H1 (cell line): ENCODE measurements around the gene REELD1. TPM values are rescaled to one million over a fixed set of nuclear protein-coding genes. Genes with fewer than 3 reads are reported as not detected.

Source experiments
- CTCF ChIA-PET: fragments of 300-600 bp; sonication (Branson Sonifier 250); formaldehyde crosslinking; loops from one replicate; lab custom pipeline; 2021; ENCODE audit not compliant: partially characterized antibody; lab: Charles Lee
- POLR2A ChIA-PET: fragments of 300-600 bp; sonication (Branson Sonifier 250); formaldehyde crosslinking; loops from one replicate; lab custom pipeline; 2021; ENCODE audit warnings: inconsistent platforms; ENCODE audit not compliant: partially characterized antibody; lab: Charles Lee
- DNase-seq, 2 experiments: peaks; one replicate each; pipeline versions ENCODE4 v3.0.0 to v3.0.0-alpha.2; 2010 to 2022; ENCODE audit warnings: low spot score in 2 of 2, low read depth in 1 of 2, mixed read lengths in 1 of 2
- FAIRE-seq: peaks from 2 replicates; lab custom pipeline; 2011; peaks lifted over from hg19 to GRCh38; lab: Jason Lieb, UNC
- H2AFZ ChIP-seq: 2 replicates; pipeline ENCODE4 v1.8.1; 2012; ENCODE audit warnings: low read length, inconsistent platforms
- H2AK5ac ChIP-seq: 2 replicates; pipeline ENCODE4 v1.6.1; 2013; ENCODE audit warnings: low read depth, low read length
- H2BK120ac ChIP-seq: replicated peaks from 2 replicates; pipeline ENCODE3; 2013; ENCODE audit warnings: low read depth, low read length, inconsistent platforms
- H2BK12ac ChIP-seq: 2 replicates; pipeline ENCODE4 v1.6.1; 2013; ENCODE audit warnings: low read depth, low read length
- H2BK15ac ChIP-seq: 2 replicates; pipeline ENCODE4 v1.6.1; 2013; ENCODE audit warnings: low read length
- H2BK20ac ChIP-seq: 2 replicates; pipeline ENCODE4 v1.6.1; 2013; ENCODE audit warnings: low read length
- H2BK5ac ChIP-seq: 2 replicates; pipeline ENCODE4 v1.6.1; 2013; ENCODE audit warnings: low read depth, low read length
- H3K14ac ChIP-seq: 2 replicates; pipeline ENCODE4 v1.6.1; 2013; ENCODE audit warnings: inconsistent platforms; ENCODE audit not compliant: insufficient read length
- H3K18ac ChIP-seq: 2 replicates; pipeline ENCODE4 v1.6.1; 2013; ENCODE audit warnings: low read length; ENCODE audit errors: extremely low read depth
- H3K23ac ChIP-seq: 2 replicates; pipeline ENCODE4 v1.6.1; 2013; ENCODE audit warnings: inconsistent platforms; ENCODE audit not compliant: insufficient read length
- H3K23me2 ChIP-seq: 2 replicates; pipeline ENCODE4 v1.6.1; 2013; ENCODE audit warnings: low read depth, low read length
- H3K27ac ChIP-seq: 2 replicates; pipeline ENCODE4 v1.6.1; 2011; ENCODE audit warnings: low read depth, low read length, inconsistent platforms
- H3K27me3 ChIP-seq, 4 experiments: replicated peaks in 1 of 4; 1 replicate in 1 of 4; 2 replicates in 3 of 4; pipeline versions ENCODE4 v1.6.1 to v1.8.1; 2011 to 2013; ENCODE audit warnings: low read length in 3 of 4, mild to moderate bottlenecking in 3 of 4, inconsistent platforms in 2 of 4, mixed read lengths in 2 of 4, moderate library complexity in 1 of 4; ENCODE audit not compliant: control insufficient read depth in 3 of 4, insufficient read depth in 3 of 4; ENCODE audit errors: extremely low read depth in 1 of 4
- H3K36me3 ChIP-seq, 4 experiments: 2 replicates each; pipeline versions ENCODE4 v1.6.1 to v1.8.1; 2011 to 2013; ENCODE audit warnings: mild to moderate bottlenecking in 4 of 4, low read length in 3 of 4, moderate library complexity in 2 of 4, control low read depth in 1 of 4, inconsistent platforms in 1 of 4; ENCODE audit not compliant: insufficient read depth in 4 of 4, control insufficient read depth in 2 of 4
- H3K4ac ChIP-seq: replicated peaks from 2 replicates; pipeline ENCODE3; 2013; ENCODE audit warnings: low read length, low read depth, mixed read lengths, inconsistent platforms; ENCODE audit not compliant: insufficient read length
- H3K4me1 ChIP-seq, 4 experiments: replicated peaks in 1 of 4; 1 replicate in 1 of 4; 2 replicates in 3 of 4; pipeline versions ENCODE4 v1.6.1 to v1.8.1; 2011 to 2013; ENCODE audit warnings: low read length in 3 of 4, inconsistent platforms in 2 of 4, mixed read lengths in 1 of 4; ENCODE audit not compliant: insufficient read depth in 4 of 4, control insufficient read depth in 3 of 4
- H3K4me2 ChIP-seq, 2 experiments: 2 replicates each; pipeline versions ENCODE4 v1.6.1 to v1.8.1; 2011 to 2013; ENCODE audit warnings: low read depth in 2 of 2, low read length in 2 of 2, control low read depth in 1 of 2, inconsistent platforms in 1 of 2, mild to moderate bottlenecking in 1 of 2; ENCODE audit not compliant: insufficient read depth in 1 of 2
- H3K4me3 ChIP-seq, 4 experiments: fragments of 200-600, 300-600 bp in 1 of 4; sonication (generic), shearing (Covaris generic), sonication (Bioruptor Twin) in 1 of 4; 2 replicates each; pipeline versions ENCODE4 v1.5.1 to v1.8.1; 2011 to 2016; ENCODE audit warnings: low read length in 4 of 4, low read depth in 3 of 4, control low read depth in 2 of 4, inconsistent platforms in 2 of 4, mild to moderate bottlenecking in 2 of 4, mixed read lengths in 1 of 4, moderate library complexity in 1 of 4; ENCODE audit not compliant: insufficient read depth in 2 of 4; ENCODE audit errors: extremely low read depth in 1 of 4
- H3K56ac ChIP-seq: replicated peaks from 2 replicates; pipeline ENCODE3; 2013; ENCODE audit warnings: low read depth, mild to moderate bottlenecking, mixed read lengths, low read length, inconsistent platforms; ENCODE audit not compliant: insufficient read length
- H3K79me1 ChIP-seq: 2 replicates; pipeline ENCODE4 v1.6.1; 2013; ENCODE audit warnings: low read depth, low read length, control low read depth
- H3K79me2 ChIP-seq, 2 experiments: 2 replicates each; pipeline versions ENCODE4 v1.6.1 to v1.8.1; 2012 to 2013; ENCODE audit warnings: low read length in 2 of 2, mild to moderate bottlenecking in 2 of 2, inconsistent platforms in 1 of 2; ENCODE audit not compliant: insufficient read depth in 2 of 2, control insufficient read depth in 1 of 2
- H3K9ac ChIP-seq, 4 experiments: replicated peaks in 1 of 4; 1 replicate in 1 of 4; 2 replicates in 3 of 4; pipeline versions ENCODE4 v1.6.1 to v1.8.1; 2011 to 2013; ENCODE audit warnings: low read depth in 3 of 4, low read length in 3 of 4, control low read depth in 2 of 4, mild to moderate bottlenecking in 2 of 4, moderate library complexity in 2 of 4, inconsistent platforms in 1 of 4; ENCODE audit errors: extremely low read depth in 1 of 4
- H3K9me3 ChIP-seq, 2 experiments: 2 replicates each; pipeline versions ENCODE4 v1.6.1 to v1.8.1; 2012 to 2013; ENCODE audit warnings: mild to moderate bottlenecking in 2 of 2, moderate library complexity in 2 of 2, control low read depth in 1 of 2, inconsistent platforms in 1 of 2, low read depth in 1 of 2, low read length in 1 of 2, mixed read lengths in 1 of 2; ENCODE audit not compliant: insufficient read depth in 2 of 2
- H4K20me1 ChIP-seq, 2 experiments: replicated peaks in 1 of 2; 2 replicates each; pipeline versions ENCODE3 to v1.8.1; 2011 to 2013; ENCODE audit warnings: inconsistent platforms in 2 of 2, low read length in 2 of 2, mild to moderate bottlenecking in 1 of 2; ENCODE audit not compliant: insufficient read depth in 2 of 2, control insufficient read depth in 1 of 2
- H4K5ac ChIP-seq: 2 replicates; pipeline ENCODE4 v1.6.1; 2013; ENCODE audit warnings: low read length, low read depth, mixed read lengths, inconsistent platforms; ENCODE audit not compliant: insufficient read length
- H4K8ac ChIP-seq: 2 replicates; pipeline ENCODE4 v1.8.0; 2013; ENCODE audit warnings: mild to moderate bottlenecking, moderate library complexity, low read length, inconsistent platforms; ENCODE audit not compliant: insufficient read depth; ENCODE audit errors: extremely low read depth
- H4K91ac ChIP-seq: replicated peaks from 2 replicates; pipeline ENCODE3; 2013; ENCODE audit warnings: low read length, mixed read lengths, inconsistent platforms; ENCODE audit not compliant: insufficient read length
- ASH2L ChIP-seq: fragments of 200-600, 300-600 bp; sonication (generic); IDR thresholded peaks from one replicate; pipeline ENCODE4 v1.7.1; 2017; ENCODE audit warnings: low read length
- CEBPB ChIP-seq: IDR thresholded peaks from 2 replicates; pipeline ENCODE4 v1.6.1; 2012; ENCODE audit warnings: low read depth, low read length
- EP300 ChIP-seq, 2 experiments: IDR thresholded peaks; 1 replicate in 1 of 2; 2 replicates in 1 of 2; pipeline ENCODE4 v1.6.1; 2011 to 2012; ENCODE audit warnings: low read depth in 2 of 2, low read length in 2 of 2, mild to moderate bottlenecking in 2 of 2, borderline replicate concordance in 1 of 2, inconsistent platforms in 1 of 2, moderate library complexity in 1 of 2
- EZH2 ChIP-seq: fragments of 200-600 bp; sonication (generic); IDR thresholded peaks from 2 replicates; pipeline ENCODE4 v1.7.1; 2012; ENCODE audit warnings: low read depth, mild to moderate bottlenecking, moderate library complexity, low read length, inconsistent platforms; ENCODE audit not compliant: severe bottlenecking
- KDM4A ChIP-seq: IDR thresholded peaks from one replicate; pipeline ENCODE4 v1.7.1; 2012; ENCODE audit warnings: low read depth, mild to moderate bottlenecking, moderate library complexity, low read length, inconsistent platforms; ENCODE audit not compliant: severe bottlenecking
- SRF ChIP-seq: IDR thresholded peaks from 2 replicates; pipeline ENCODE4 v1.6.1; 2011; ENCODE audit warnings: mild to moderate bottlenecking, low read depth, low read length, moderate library complexity
- TEAD4 ChIP-seq: IDR thresholded peaks from 2 replicates; pipeline ENCODE4 v1.6.1; 2012; ENCODE audit warnings: low read depth, low read length, inconsistent platforms, mixed read lengths
- WGBS, 2 experiments: shearing (Covaris generic) in 1 of 2; methylation state at CpG; one replicate each; pipeline versions ENCODE4 v1.1.6 to v1.1.7; 2013 to 2015; ENCODE audit warnings: low lambda C conversion rate in 2 of 2, mixed read lengths in 2 of 2, inconsistent platforms in 1 of 2, low coverage in 1 of 2, missing lambda C conversion rate in 1 of 2; ENCODE audit not compliant: insufficient replicate concordance in 2 of 2, insufficient coverage in 1 of 2, insufficient read length in 1 of 2; ENCODE audit errors: extremely low coverage in 1 of 2, missing lambda C conversion rate in 1 of 2; 5-methylcytosine and 5-hydroxymethylcytosine counted together
- polyA plus RNA-seq, 7 experiments: library from polyadenylated mRNA; depleted of rRNA in 3 of 7; stranded (reverse) in 5 of 7; unstranded in 2 of 7; fragments of >200 nt in 5 of 7; fragments of 200-250 nt in 2 of 7; gene quantifications; 1 replicate in 5 of 7; 2 replicates in 1 of 7; 4 replicates in 1 of 7; pipeline versions ENCODE4 v1.2.1 to v1.2.3, GENCODE V29; 2011 to 2013; ENCODE audit warnings: missing spikeins in 2 of 7, mixed read lengths in 2 of 7
- total RNA-seq: library from RNA; stranded (reverse); fragmentation: NEBNext Ultra II Directional; extraction: Animal tissue kit (Norgen Biotek cat#: 25700); gene quantifications from 2 replicates; pipeline ENCODE4 v1.2.1, GENCODE V29; 2021

The REELD1 gene
- total and polyA plus RNA-seq, 2 of the 8 experiments (the other 6 are each of a cell fraction or from before 2014, with no cell fraction given), result 0.03 TPM; not detected in 1

DNA sequence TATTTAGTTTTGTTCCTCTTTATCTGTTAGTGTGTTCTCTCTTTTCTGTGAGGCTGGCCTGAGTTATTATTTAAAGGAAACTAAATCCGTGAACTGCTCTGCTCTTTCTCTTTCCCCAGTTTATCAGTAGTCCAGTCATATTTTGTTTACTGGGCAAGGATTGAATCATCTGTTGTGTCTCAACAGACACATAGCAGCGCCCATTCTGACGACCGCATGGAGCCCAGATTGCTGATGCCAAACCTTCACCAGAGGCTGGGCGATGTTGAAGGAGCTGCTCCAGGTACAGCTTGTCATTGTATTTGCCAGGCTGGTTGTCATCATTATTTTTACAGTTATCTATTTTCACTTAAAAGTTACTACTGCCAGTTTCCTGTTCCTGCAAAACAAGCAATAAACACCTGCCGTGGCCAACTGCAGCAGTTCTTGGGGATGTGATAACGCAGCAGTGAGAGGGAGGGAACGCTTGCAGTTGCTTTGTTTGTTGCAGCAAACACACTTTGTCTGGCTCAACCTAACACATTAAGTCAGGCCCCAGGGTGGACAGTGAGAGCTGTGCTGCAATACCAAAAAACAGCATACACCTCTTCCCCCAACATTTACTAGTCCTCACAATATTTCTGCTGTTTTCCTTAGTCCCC is 10.1 kb downstream of the REELD1 start:
- Histone ChIP-seq H4K5ac (no peak overlapping the region), H4K20me1 (no peaks in the 10 kb centered on the region), H3K4me1 (no peaks in the 10 kb centered on the region), H3K14ac (no peak overlapping the region), H3K27ac (no peak overlapping the region), H2BK12ac (no peak overlapping the region), H2BK15ac (no peak overlapping the region), H4K91ac (no peak overlapping the region), H2BK20ac (no peak overlapping the region), H3K9me3 (no peaks in the 10 kb centered on the region), H3K79me2 (no peaks in the 10 kb centered on the region), H3K4me2 (no peak overlapping the region), H2AK5ac (no peak overlapping the region), H3K36me3 (no peaks in the 10 kb centered on the region), H3K4me3 (no peak overlapping the region), H4K8ac (no peak overlapping the region), H3K4ac (no peak overlapping the region), H2AFZ (peak overlapping the region; percentile 83), H2BK5ac (no peak overlapping the region), H2BK120ac (no peak overlapping the region), H3K27me3 (no peaks in the 10 kb centered on the region), H3K9ac (no peak overlapping the region), H3K56ac (no peak overlapping the region), H3K79me1 (no peaks in the 10 kb centered on the region), H3K23ac (no peak overlapping the region), H3K18ac (no peak overlapping the region), H3K23me2 (no peaks in the 10 kb centered on the region)
- DNase-seq, result no peak
- ChIA-PET POLR2A (no interaction called here), CTCF (interaction anchor here (1.2 kb wide), 2 partner anchors 12 to 20 kb away, joined by 4 to 6 read pairs; no protein-coding TSS in a partner anchor)
- 85% methylated on average over 8 of the region's 8 CpGs; no CpG with 5 or more reads in 1 of the 2 experiments for WGBS, 2 experiments
- no peak for TF ChIP-seq EZH2
- no peak for TF ChIP-seq CEBPB
- TF ChIP-seq EP300 (IDR thresholded peaks at IDR 0.05; ENCODE audit: borderline replicate concordance in 1 of 2, low read depth in 2 of 2, low read length in 2 of 2), result no peak
- TF ChIP-seq SRF, result no peak
- no peak for TF ChIP-seq KDM4A
- TF ChIP-seq ASH2L, result no peak
- no peak for TF ChIP-seq TEAD4
- no peak for FAIRE-seq
